ENCODE results near the gene ARHGAP40.

GRCh38 chr20:38625896-38626295 is 24.3 kb downstream of the ARHGAP40 start:
- no peak for TF ChIP-seq ZNF341 (tag by site-specific recombination; IDR thresholded peaks at IDR 0.05; ENCODE audit: low read depth)
- no peak for TF ChIP-seq ZNF558 (tag by site-specific recombination; IDR thresholded peaks at IDR 0.05)
- TF ChIP-seq ZNF621 (tag by site-specific recombination; IDR thresholded peaks at IDR 0.05): no peak
- TF ChIP-seq CTCF (tag by site-specific recombination; IDR thresholded peaks at IDR 0.05): no peak
- TF ChIP-seq ZNF416 (tag by site-specific recombination; IDR thresholded peaks at IDR 0.05): no peak
- no peak for TF ChIP-seq YY1 (tag by site-specific recombination; IDR thresholded peaks at IDR 0.05)
- no peak for TF ChIP-seq ZNF274 (IDR thresholded peaks at IDR 0.05; ENCODE audit: low read length)
- no peak for TF ChIP-seq ZNF274 (tag by site-specific recombination; IDR thresholded peaks at IDR 0.05; ENCODE audit: borderline replicate concordance)
- TF ChIP-seq ZNF202 (tag by site-specific recombination; IDR thresholded peaks at IDR 0.05; ENCODE audit: borderline replicate concordance): no peak
